ENCODE measurements around the gene USP20.

- TF ChIP-seq CTCF (tag by site-specific recombination; IDR thresholded peaks at IDR 0.05), result no peak
- no peak for TF ChIP-seq SP7 (tag by site-specific recombination; IDR thresholded peaks at IDR 0.05)
- TF ChIP-seq ZNF302 (tag by site-specific recombination; IDR thresholded peaks at IDR 0.05; ENCODE audit: low read depth), result no peak
- no peak for TF ChIP-seq ZNF292 (tag by site-specific recombination; IDR thresholded peaks at IDR 0.05; ENCODE audit: borderline replicate concordance, low read depth)
- no peak for TF ChIP-seq ZBTB26 (tag by site-specific recombination; optimal IDR thresholded peaks at IDR 0.05)
- no peak for TF ChIP-seq ZNF510 (tag by site-specific recombination; IDR thresholded peaks at IDR 0.05; ENCODE audit: insufficient replicate concordance)
- no peak for TF ChIP-seq ZNF174 (tag by site-specific recombination; IDR thresholded peaks at IDR 0.05)
- no peak for TF ChIP-seq ZNF24 (tag by site-specific recombination; IDR thresholded peaks at IDR 0.05)
- no peak for TF ChIP-seq ZNF274 (IDR thresholded peaks at IDR 0.05; ENCODE audit: low read length)
- no peak for TF ChIP-seq ZNF274 (tag by site-specific recombination; IDR thresholded peaks at IDR 0.05; ENCODE audit: borderline replicate concordance)
- TF ChIP-seq ZNF37A (tag by site-specific recombination; IDR thresholded peaks at IDR 0.05), result no peak
- no peak for TF ChIP-seq KLF16 (tag by site-specific recombination; IDR thresholded peaks at IDR 0.05)
- TF ChIP-seq ZBTB1 (tag by site-specific recombination; IDR thresholded peaks at IDR 0.05), result no peak
- no peak for TF ChIP-seq HOXA7 (CRISPR knock-in tag; IDR thresholded peaks at IDR 0.05; ENCODE audit: borderline replicate concordance)
- no peak for TF ChIP-seq PRDM10 (tag by site-specific recombination; IDR thresholded peaks at IDR 0.05)
Measured at GRCh38 chr9:129826344-129826743, 8.9 kb upstream of the USP20 start.

All from HEK293 (cell line).